Naive thymus-derived CD4-positive, alpha-beta T cell (primary cell): ENCODE measurements around the gene CDKN2B-AS1. TPM values are rescaled to one million over a fixed set of nuclear protein-coding genes. Genes with fewer than 3 reads are reported as not detected.

Source experiments
- ATAC-seq: fragments of 150-1000 bp; cut with Tn5 transposase; 2 replicates; pipeline ENCODE4 v1.10.0; 2021; ENCODE audit warnings: mild to moderate bottlenecking, moderate library complexity
- CTCF ChIA-PET: fragments of 350-600 bp; sonication (Branson Sonifier 250); formaldehyde crosslinking; loops from one replicate; lab custom pipeline; 2021; ENCODE audit warnings: antibody characterized with exemption; lab: Charles Lee
- POLR2A ChIA-PET: fragments of 350-600 bp; sonication (Branson Sonifier 250); formaldehyde crosslinking; loops from one replicate; lab custom pipeline; 2021; ENCODE audit warnings: antibody characterized with exemption, inconsistent platforms; lab: Charles Lee
- DNase-seq, 9 donors: peaks; one replicate each; pipeline versions ENCODE4 v3.0.0 to v3.0.0-alpha.2; 2020 to 2022; ENCODE audit warnings: mixed read lengths in 1 of 9
- H3K27ac ChIP-seq: one replicate; pipeline ENCODE4 v1.7.0; 2013; ENCODE audit warnings: mild to moderate bottlenecking, low read depth, low read length, moderate library complexity
- H3K27me3 ChIP-seq, 2 donors: one replicate each; pipeline ENCODE4 v1.7.0; 2013; ENCODE audit warnings: low read length in 2 of 2, mild to moderate bottlenecking in 2 of 2, moderate library complexity in 2 of 2; ENCODE audit not compliant: control insufficient read depth in 2 of 2, insufficient read depth in 2 of 2
- H3K36me3 ChIP-seq, 3 experiments: 1 replicate in 2 of 3; 2 replicates in 1 of 3; pipeline ENCODE4 v1.7.0; 2013; ENCODE audit warnings: low read length in 3 of 3, mild to moderate bottlenecking in 3 of 3, moderate library complexity in 1 of 3; ENCODE audit not compliant: insufficient read depth in 3 of 3, control insufficient read depth in 2 of 3
- H3K4me1 ChIP-seq, 2 donors: one replicate each; pipeline ENCODE4 v1.7.0; 2013; ENCODE audit warnings: low read length in 2 of 2, mild to moderate bottlenecking in 2 of 2, moderate library complexity in 1 of 2; ENCODE audit not compliant: control insufficient read depth in 2 of 2, insufficient read depth in 2 of 2
- H3K4me3 ChIP-seq: 2 replicates; pipeline ENCODE4 v1.7.0; 2013; ENCODE audit warnings: mild to moderate bottlenecking, low read length
- H3K9me3 ChIP-seq, 3 experiments: 1 replicate in 2 of 3; 2 replicates in 1 of 3; pipeline ENCODE4 v1.7.0; 2013; ENCODE audit warnings: low read length in 3 of 3; ENCODE audit not compliant: control insufficient read depth in 2 of 3
- H3K27ac Mint-ChIP-seq, 9 donors: one replicate each; pipeline ENCODE4 v1.8.0; 2020 to 2022; ENCODE audit warnings: mixed read lengths in 9 of 9, mild to moderate bottlenecking in 8 of 9, moderate library complexity in 5 of 9, inconsistent platforms in 2 of 9
- H3K27me3 Mint-ChIP-seq, 5 donors: one replicate each; pipeline ENCODE4 v1.8.0; 2021 to 2022; ENCODE audit warnings: mixed read lengths in 5 of 5, mild to moderate bottlenecking in 1 of 5
- H3K36me3 Mint-ChIP-seq, 5 donors: one replicate each; pipeline ENCODE4 v1.8.0; 2020 to 2022; ENCODE audit warnings: mixed read lengths in 5 of 5, mild to moderate bottlenecking in 3 of 5, inconsistent platforms in 1 of 5
- H3K4me1 Mint-ChIP-seq, 7 donors: one replicate each; pipeline ENCODE4 v1.8.0; 2020 to 2022; ENCODE audit warnings: mixed read lengths in 7 of 7, mild to moderate bottlenecking in 3 of 7, inconsistent platforms in 1 of 7
- H3K4me3 Mint-ChIP-seq, 10 donors: one replicate each; pipeline ENCODE4 v1.8.0; 2020 to 2022; ENCODE audit warnings: mild to moderate bottlenecking in 10 of 10, mixed read lengths in 10 of 10, moderate library complexity in 6 of 10, inconsistent platforms in 2 of 10
- H3K9me3 Mint-ChIP-seq, 11 donors: one replicate each; pipeline ENCODE4 v1.8.0; 2020 to 2022; ENCODE audit warnings: mixed read lengths in 11 of 11, mild to moderate bottlenecking in 4 of 11, inconsistent platforms in 1 of 11, moderate library complexity in 1 of 11
- intact Hi-C, 2 donors: fragments of 100-400 bp; cut with micrococcal nuclease; formaldehyde crosslinking; loops; one replicate each; pipeline ENCODE4 v1.15.1; 2023
- polyA plus RNA-seq, 2 donors: library from polyadenylated mRNA; unstranded; fragments of 300-500 nt; fragmentation: Illumina TruSeq; gene quantifications; one replicate each; pipeline ENCODE4 v1.2.3, GENCODE V29; 2021
- total RNA-seq, 6 experiments: library from RNA in 5 of 6; stranded (reverse) in 5 of 6; gene quantifications; 1 replicate in 5 of 6; 2 replicates in 1 of 6; pipeline ENCODE4 v1.2.3 and lab custom pipeline; 2021 to 2026

The CDKN2B-AS1 gene
- total and polyA plus RNA-seq, 7 experiments from 2014 or later: 0.21 to 3.5 (median 0.61) TPM; not detected in 4

GRCh38 chr9:22050924-22051323 is 56.3 kb downstream of the CDKN2B-AS1 start:
- ChIA-PET CTCF (interaction anchor here (0.6 to 1.7 kb wide), 3 partner anchors 9 to 422 kb away, joined by 3 read pairs; no protein-coding TSS in a partner anchor), POLR2A (no interaction called here)
- Mint-ChIP-seq H3K27me3 (peaks cover 0 to 31% (median 0%) of the 10 kb centered on the region in 5 donors), H3K36me3 (peaks cover 0 to 19% (median 0%) of the 10 kb centered on the region in 5 donors), H3K9me3 (no peaks in the 10 kb centered on the region), H3K4me1 (peaks cover 17 to 49% (median 34%) of the 10 kb centered on the region in 7 donors), H3K27ac (peak overlapping the region in 6 of 9 donors; percentile 2 to 84 (median 44)), H3K4me3 (peak overlapping the region; percentile 1 to 64 (median 53))
- H3K4me1 ChIP-seq: peaks cover 14 to 23% of the 10 kb centered on the region in 2 donors
- H3K9me3 ChIP-seq: no peaks in the 10 kb centered on the region
- no peak overlapping the region for H3K27ac ChIP-seq
- no peaks in the 10 kb centered on the region for H3K27me3 ChIP-seq
- ATAC-seq: peak; percentile 53
- no peaks in the 10 kb centered on the region for H3K36me3 ChIP-seq
- intact Hi-C loops: no loop called here
- peak in 1 of 9 donors; percentile 28 for DNase-seq
- H3K4me3 ChIP-seq: no peak overlapping the region

GRCh38 chr9:22052376-22052945 is 57.9 kb downstream of the CDKN2B-AS1 start:
- intact Hi-C loops: loop anchor here (1.0 to 2.0 kb wide), 4 partner anchors 14 to 66 kb away; no protein-coding TSS in a partner anchor
- POLR2A ChIA-PET: no interaction called here
- ATAC-seq: peak; percentile 49

GRCh38 chr9:22053178-22053577 is 58.6 kb downstream of the CDKN2B-AS1 start:
- no peak for ATAC-seq
- H3K27me3 Mint-ChIP-seq: peaks cover 0 to 20% (median 0%) of the 10 kb centered on the region in 5 donors
- intact Hi-C loops: loop anchor here (2.0 kb wide), 3 partner anchors 14 to 66 kb away; no protein-coding TSS in a partner anchor
- ChIA-PET CTCF (interaction anchor here (1.1 to 1.2 kb wide), 2 partner anchors 14 to 239 kb away, joined by 3 to 5 read pairs; no protein-coding TSS in a partner anchor), POLR2A (no interaction called here)
- peaks cover 0 to 4% (median 0%) of the 10 kb centered on the region in 11 donors for H3K9me3 Mint-ChIP-seq
- Histone ChIP-seq H3K36me3 (no peaks in the 10 kb centered on the region), H3K9me3 (no peaks in the 10 kb centered on the region), H3K4me1 (peaks cover 14 to 23% of the 10 kb centered on the region in 2 donors), H3K27ac (no peak overlapping the region), H3K27me3 (no peaks in the 10 kb centered on the region), H3K4me3 (no peak overlapping the region)
- H3K4me3 Mint-ChIP-seq: peak overlapping the region in 1 of 10 donors; percentile 10
- DNase-seq: no peak
- H3K36me3 Mint-ChIP-seq: peaks cover 0 to 19% (median 0%) of the 10 kb centered on the region in 5 donors
- peak overlapping the region in 1 of 9 donors; percentile 70 for H3K27ac Mint-ChIP-seq
- peaks cover 12 to 37% (median 29%) of the 10 kb centered on the region in 7 donors for H3K4me1 Mint-ChIP-seq

More at GRCh38 chr9:22052376-22052945, 57.9 kb downstream of the CDKN2B-AS1 start:
- Mint-ChIP-seq H3K4me1 (peaks cover 11 to 37% (median 29%) of the 10 kb centered on the region in 7 donors), H3K36me3 (peaks cover 0 to 19% (median 0%) of the 10 kb centered on the region in 5 donors), H3K4me3 (peak overlapping the region in 2 of 10 donors; percentile 7 to 28), H3K9me3 (peaks cover 0 to 4% (median 0%) of the 10 kb centered on the region in 11 donors), H3K27ac (peak overlapping the region in 1 of 9 donors; percentile 70), H3K27me3 (peaks cover 0 to 23% (median 0%) of the 10 kb centered on the region in 5 donors)
- Histone ChIP-seq H3K27me3 (no peaks in the 10 kb centered on the region), H3K9me3 (no peaks in the 10 kb centered on the region), H3K4me1 (peaks cover 14 to 23% of the 10 kb centered on the region in 2 donors), H3K36me3 (no peaks in the 10 kb centered on the region), H3K27ac (no peak overlapping the region), H3K4me3 (no peak overlapping the region)
- CTCF ChIA-PET: interaction anchor here (0.7 to 1.2 kb wide), 2 partner anchors 9 to 14 kb away, joined by 3 to 5 read pairs; no protein-coding TSS in a partner anchor
- DNase-seq: peak in 2 of 9 donors; percentile 10 to 34

GRCh38 chr9:22054076-22054475 is 59.5 kb downstream of the CDKN2B-AS1 start:
- peaks cover 0 to 19% (median 0%) of the 10 kb centered on the region in 5 donors for H3K27me3 Mint-ChIP-seq
- Histone ChIP-seq H3K36me3 (no peaks in the 10 kb centered on the region), H3K27ac (no peak overlapping the region), H3K9me3 (no peaks in the 10 kb centered on the region), H3K4me1 (peaks cover 14 to 23% of the 10 kb centered on the region in 2 donors), H3K4me3 (no peak overlapping the region), H3K27me3 (no peaks in the 10 kb centered on the region)
- ATAC-seq (no peak), DNase-seq (no peak)
- peaks cover 0 to 23% (median 0%) of the 10 kb centered on the region in 5 donors for H3K36me3 Mint-ChIP-seq
- peaks cover 0 to 4% (median 0%) of the 10 kb centered on the region in 11 donors for H3K9me3 Mint-ChIP-seq
- intact Hi-C loops: no loop called here
- ChIA-PET POLR2A (no interaction called here), CTCF (interaction anchor here (0.7 to 1.2 kb wide), 3 partner anchors 15 to 240 kb away, joined by 3 to 5 read pairs (median 4); no protein-coding TSS in a partner anchor)
- H3K4me3 Mint-ChIP-seq: no peak overlapping the region
- peaks cover 13 to 37% (median 29%) of the 10 kb centered on the region in 7 donors for H3K4me1 Mint-ChIP-seq
- no peak overlapping the region for H3K27ac Mint-ChIP-seq

GRCh38 chr9:22054529-22054928 is 59.9 kb downstream of the CDKN2B-AS1 start:
- H3K4me3 ChIP-seq: no peak overlapping the region
- H3K27me3 ChIP-seq: no peaks in the 10 kb centered on the region
- ChIA-PET CTCF (interaction anchor here (0.7 kb wide), 1 partner anchor 230 kb away, joined by 4 read pairs; no protein-coding TSS in a partner anchor), POLR2A (no interaction called here)
- H3K4me3 Mint-ChIP-seq: no peak overlapping the region
- H3K9me3 ChIP-seq: no peaks in the 10 kb centered on the region
- H3K4me1 ChIP-seq: peaks cover 14 to 23% of the 10 kb centered on the region in 2 donors
- DNase-seq (no peak), ATAC-seq (no peak)
- intact Hi-C loops: no loop called here
- peaks cover 0 to 18% (median 0%) of the 10 kb centered on the region in 5 donors for H3K27me3 Mint-ChIP-seq
- H3K4me1 Mint-ChIP-seq: peaks cover 13 to 34% (median 29%) of the 10 kb centered on the region in 7 donors
- no peak overlapping the region for H3K27ac Mint-ChIP-seq
- H3K9me3 Mint-ChIP-seq: peaks cover 0 to 4% (median 0%) of the 10 kb centered on the region in 11 donors
- peaks cover 0 to 26% (median 0%) of the 10 kb centered on the region in 5 donors for H3K36me3 Mint-ChIP-seq
- H3K36me3 ChIP-seq: no peaks in the 10 kb centered on the region
- no peak overlapping the region for H3K27ac ChIP-seq

GRCh38 chr9:22055090-22055489 is 60.5 kb downstream of the CDKN2B-AS1 start:
- H3K27me3 ChIP-seq: no peaks in the 10 kb centered on the region
- intact Hi-C loops: no loop called here
- H3K9me3 ChIP-seq: no peaks in the 10 kb centered on the region
- peaks cover 13 to 33% (median 29%) of the 10 kb centered on the region in 7 donors for H3K4me1 Mint-ChIP-seq
- ChIA-PET POLR2A (no interaction called here), CTCF (no interaction called here)
- H3K36me3 Mint-ChIP-seq: peaks cover 0 to 28% (median 0%) of the 10 kb centered on the region in 5 donors
- no peak for DNase-seq
- no peak for ATAC-seq
- no peak overlapping the region for H3K4me3 ChIP-seq
- no peaks in the 10 kb centered on the region for H3K36me3 ChIP-seq
- no peak overlapping the region for H3K4me3 Mint-ChIP-seq
- peaks cover 14 to 23% of the 10 kb centered on the region in 2 donors for H3K4me1 ChIP-seq
- peaks cover 0 to 4% (median 0%) of the 10 kb centered on the region in 11 donors for H3K9me3 Mint-ChIP-seq
- H3K27ac Mint-ChIP-seq: no peak overlapping the region
- no peak overlapping the region for H3K27ac ChIP-seq
- H3K27me3 Mint-ChIP-seq: peaks cover 0 to 18% (median 0%) of the 10 kb centered on the region in 5 donors
